Ishikawa (cell line): ENCODE data around the gene SRR.

ENCODE experiments used
- CEBPB ChIP-seq: IDR thresholded peaks from 2 replicates; pipeline ENCODE4 v1.6.1; 2012
- MAX ChIP-seq: IDR thresholded peaks from 2 replicates; pipeline ENCODE4 v1.6.1; 2012

DNA sequence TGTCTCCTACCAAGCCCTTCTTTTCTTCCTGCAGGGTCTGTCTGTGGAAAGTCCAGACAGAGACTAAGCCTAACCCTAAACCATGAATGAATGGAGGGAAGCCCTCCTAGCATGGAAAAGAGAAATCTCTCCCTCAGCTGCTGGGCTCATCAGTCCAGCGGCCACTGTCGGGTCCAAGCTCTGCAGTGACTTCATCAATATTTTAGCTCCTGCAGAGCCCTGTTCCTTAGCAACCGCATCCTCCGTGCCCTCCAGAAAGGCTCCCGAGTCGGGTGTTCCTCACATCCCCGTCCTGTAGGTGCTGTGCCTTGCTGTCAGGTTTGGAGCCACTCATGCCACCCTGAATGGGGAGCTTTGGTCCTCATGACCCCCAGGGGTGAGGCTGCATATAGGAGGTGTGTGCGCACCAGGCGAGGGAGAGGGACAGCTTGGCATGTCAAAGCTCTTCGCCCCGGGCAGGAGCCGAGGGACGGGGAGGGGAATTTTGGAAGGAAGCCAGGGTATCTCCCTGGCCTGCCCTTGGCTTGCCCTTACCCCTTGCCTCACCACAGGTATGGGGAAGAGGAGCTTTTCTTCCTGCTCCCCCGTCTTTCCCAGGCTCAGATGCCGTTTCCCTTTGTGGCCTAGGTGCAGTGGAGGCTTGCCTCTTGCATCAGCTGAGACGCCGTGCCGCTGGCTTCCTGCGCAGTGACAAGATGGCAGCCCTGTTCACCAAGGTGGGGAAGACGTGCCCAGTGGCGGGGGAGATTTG lies 57.4 kb downstream of the SRR start:
- no peak for TF ChIP-seq MAX
- TF ChIP-seq CEBPB, result no peak
